ENCODE data around the gene NOTCH4. TPM values are rescaled to one million over a fixed set of nuclear protein-coding genes. Genes with fewer than 3 reads are reported as not detected.

Gene NOTCH4
- polyA plus RNA-seq, 2 donors = 6.5 to 17.8 TPM

GRCh38 chr6:32149932-32150870, 73.7 kb downstream of the NOTCH4 start:
- no peak overlapping the region for H3K4me3 ChIP-seq (ENCODE audit: low read depth in 1 of 2, low read length in 2 of 2)
- H3K36me3 ChIP-seq (ENCODE audit: control insufficient read depth in 2 of 2, insufficient read depth in 2 of 2, low read length in 1 of 2) = peaks cover 0 to 1% of the 10 kb centered on the region in 2 donors
- no peaks in the 10 kb centered on the region for H3K9me3 ChIP-seq (ENCODE audit: control insufficient read depth in 2 of 2, insufficient read depth in 1 of 2, low read depth in 1 of 2, low read length in 1 of 2)
- 56 to 63% methylated on average over 44 to 55 of the region's 55 CpGs for WGBS, 2 donors
- H3K4me1 ChIP-seq (ENCODE audit: control insufficient read depth in 2 of 2, insufficient read depth in 2 of 2, low read length in 1 of 2) = peaks cover 3 to 4% of the 10 kb centered on the region in 2 donors
- no peaks in the 10 kb centered on the region for H3K27me3 ChIP-seq (ENCODE audit: control insufficient read depth in 1 of 2, insufficient read depth in 2 of 2, low read length in 2 of 2)
- no peak overlapping the region for H3K27ac ChIP-seq (ENCODE audit: low read depth in 2 of 2, low read length in 1 of 2)

- peak overlapping the region; percentile 38 to 60 for H3K4me3 ChIP-seq (ENCODE audit: low read depth in 1 of 2, low read length in 2 of 2)
Observed at GRCh38 chr6:32149092-32149755, 74.6 kb downstream of the NOTCH4 start.

GRCh38 chr6:32148289-32149091, 75.4 kb downstream of the NOTCH4 start:
- Histone ChIP-seq H3K4me3 (ENCODE audit: low read depth in 1 of 2, low read length in 2 of 2) (peak overlapping the region; percentile 38 to 60), H3K27me3 (ENCODE audit: control insufficient read depth in 1 of 2, insufficient read depth in 2 of 2, low read length in 2 of 2) (no peaks in the 10 kb centered on the region), H3K4me1 (ENCODE audit: control insufficient read depth in 2 of 2, insufficient read depth in 2 of 2, low read length in 1 of 2) (peaks cover 0 to 3% of the 10 kb centered on the region in 2 donors), H3K9me3 (ENCODE audit: control insufficient read depth in 2 of 2, insufficient read depth in 1 of 2, low read depth in 1 of 2, low read length in 1 of 2) (no peaks in the 10 kb centered on the region), H3K36me3 (ENCODE audit: control insufficient read depth in 2 of 2, insufficient read depth in 2 of 2, low read length in 1 of 2) (no peaks in the 10 kb centered on the region), H3K27ac (ENCODE audit: low read depth in 2 of 2, low read length in 1 of 2) (peak overlapping the region in 1 of 2 donors; percentile 23)
- WGBS, 2 donors = 22 to 30% methylated on average over 39 of the region's 39 CpGs

More at GRCh38 chr6:32149092-32149755, 74.6 kb downstream of the NOTCH4 start:
- H3K27me3 ChIP-seq (ENCODE audit: control insufficient read depth in 1 of 2, insufficient read depth in 2 of 2, low read length in 2 of 2) = no peaks in the 10 kb centered on the region
- H3K36me3 ChIP-seq (ENCODE audit: control insufficient read depth in 2 of 2, insufficient read depth in 2 of 2, low read length in 1 of 2) = no peaks in the 10 kb centered on the region
- H3K4me1 ChIP-seq (ENCODE audit: control insufficient read depth in 2 of 2, insufficient read depth in 2 of 2, low read length in 1 of 2) = peaks cover 0 to 3% of the 10 kb centered on the region in 2 donors
- H3K27ac ChIP-seq (ENCODE audit: low read depth in 2 of 2, low read length in 1 of 2) = no peak overlapping the region
- no peaks in the 10 kb centered on the region for H3K9me3 ChIP-seq (ENCODE audit: control insufficient read depth in 2 of 2, insufficient read depth in 1 of 2, low read depth in 1 of 2, low read length in 1 of 2)
- WGBS, 2 donors = 50 to 56% methylated on average over 46 to 47 of the region's 47 CpGs

- no peaks in the 10 kb centered on the region for H3K36me3 ChIP-seq (ENCODE audit: control insufficient read depth in 2 of 2, insufficient read depth in 2 of 2, low read length in 1 of 2)
- H3K27ac ChIP-seq (ENCODE audit: low read depth in 2 of 2, low read length in 1 of 2) = no peak overlapping the region
- H3K4me1 ChIP-seq (ENCODE audit: control insufficient read depth in 2 of 2, insufficient read depth in 2 of 2, low read length in 1 of 2) = peaks cover 0 to 3% of the 10 kb centered on the region in 2 donors
- H3K4me3 ChIP-seq (ENCODE audit: low read depth in 1 of 2, low read length in 2 of 2) = no peak overlapping the region
- no peaks in the 10 kb centered on the region for H3K9me3 ChIP-seq (ENCODE audit: control insufficient read depth in 2 of 2, insufficient read depth in 1 of 2, low read depth in 1 of 2, low read length in 1 of 2)
- 94 to 97% methylated on average over 4 of the region's 4 CpGs for WGBS, 2 donors
- H3K27me3 ChIP-seq (ENCODE audit: control insufficient read depth in 1 of 2, insufficient read depth in 2 of 2, low read length in 2 of 2) = no peaks in the 10 kb centered on the region
Observed at GRCh38 chr6:32147401-32148132, 76.3 kb downstream of the NOTCH4 start.

- WGBS, 2 donors = 52 to 59% methylated on average over 4 of the region's 4 CpGs
- no peak overlapping the region for H3K27ac ChIP-seq (ENCODE audit: low read depth in 2 of 2, low read length in 1 of 2)
Observed at GRCh38 chr6:32146687-32147086, 77.2 kb downstream of the NOTCH4 start.

GRCh38 chr6:32146287-32146686, 77.6 kb downstream of the NOTCH4 start:
- no peak overlapping the region for H3K27ac ChIP-seq (ENCODE audit: low read depth in 2 of 2, low read length in 1 of 2)
- no peaks in the 10 kb centered on the region for H3K4me1 ChIP-seq (ENCODE audit: control insufficient read depth in 2 of 2, insufficient read depth in 2 of 2, low read length in 1 of 2)
- no peaks in the 10 kb centered on the region for H3K9me3 ChIP-seq (ENCODE audit: control insufficient read depth in 2 of 2, insufficient read depth in 1 of 2, low read depth in 1 of 2, low read length in 1 of 2)
- no peak overlapping the region for H3K4me3 ChIP-seq (ENCODE audit: low read depth in 1 of 2, low read length in 2 of 2)
- 91 to 92% methylated on average over 1 of the region's 1 CpG for WGBS, 2 donors
- no peaks in the 10 kb centered on the region for H3K36me3 ChIP-seq (ENCODE audit: control insufficient read depth in 2 of 2, insufficient read depth in 2 of 2, low read length in 1 of 2)
- H3K27me3 ChIP-seq (ENCODE audit: control insufficient read depth in 1 of 2, insufficient read depth in 2 of 2, low read length in 2 of 2) = no peaks in the 10 kb centered on the region

More at GRCh38 chr6:32146687-32147086, 77.2 kb downstream of the NOTCH4 start:
- Histone ChIP-seq H3K36me3 (ENCODE audit: control insufficient read depth in 2 of 2, insufficient read depth in 2 of 2, low read length in 1 of 2) (no peaks in the 10 kb centered on the region), H3K27me3 (ENCODE audit: control insufficient read depth in 1 of 2, insufficient read depth in 2 of 2, low read length in 2 of 2) (no peaks in the 10 kb centered on the region), H3K4me1 (ENCODE audit: control insufficient read depth in 2 of 2, insufficient read depth in 2 of 2, low read length in 1 of 2) (no peaks in the 10 kb centered on the region), H3K9me3 (ENCODE audit: control insufficient read depth in 2 of 2, insufficient read depth in 1 of 2, low read depth in 1 of 2, low read length in 1 of 2) (no peaks in the 10 kb centered on the region), H3K4me3 (ENCODE audit: low read depth in 1 of 2, low read length in 2 of 2) (no peak overlapping the region)

Other genes starting within 250 kb of the NOTCH4 start
- 10 to 100 TPM in 1 of 2 donors, 1 to 10 TPM in 1; 6.9 to 13.1 TPM for gene C4A, start 242.0 kb downstream of the NOTCH4 start, polyA plus RNA-seq
- 10 to 100 TPM in 1 of 2 donors, 1 to 10 TPM in 1; 5.3 to 15.0 TPM for gene C4B, start 209.3 kb downstream of the NOTCH4 start, polyA plus RNA-seq
- gene CYP21A2, start 185.7 kb downstream of the NOTCH4 start, polyA plus RNA-seq = under 1 TPM; 0.43 to 0.47 TPM
- 10 to 100 TPM; 14.8 to 15.5 TPM for gene TNXB, start 114.7 kb downstream of the NOTCH4 start, polyA plus RNA-seq
- 10 to 100 TPM; 47.5 to 60.2 TPM for gene ATF6B, start 95.8 kb downstream of the NOTCH4 start, polyA plus RNA-seq
- 10 to 100 TPM in 1 of 2 donors, 1 to 10 TPM in 1; 8.1 to 13.7 TPM for gene FKBPL, start 93.8 kb downstream of the NOTCH4 start, polyA plus RNA-seq
- 1 to 10 TPM; 1.8 to 2.3 TPM for gene PRRT1, start 72.1 kb downstream of the NOTCH4 start, polyA plus RNA-seq
- 10 to 100 TPM; 20.7 to 21.6 TPM for gene PPT2, start 69.9 kb downstream of the NOTCH4 start, polyA plus RNA-seq
- 10 to 100 TPM; 18.5 to 27.7 TPM for gene EGFL8, start 59.5 kb downstream of the NOTCH4 start, polyA plus RNA-seq
- 10 to 100 TPM; 15.3 to 18.3 TPM for gene AGPAT1, start 48.0 kb downstream of the NOTCH4 start, polyA plus RNA-seq
- 10 to 100 TPM; 36.3 to 44.9 TPM for gene RNF5, start 45.7 kb downstream of the NOTCH4 start, polyA plus RNA-seq
- 1 to 10 TPM; 3.5 to 8.3 TPM for gene AGER, start 39.8 kb downstream of the NOTCH4 start, polyA plus RNA-seq
- 10 to 100 TPM; 29.4 to 49.8 TPM for gene PBX2, start 33.9 kb downstream of the NOTCH4 start, polyA plus RNA-seq
- 1 to 10 TPM; 4.0 to 4.6 TPM for gene GPSM3, start 31.4 kb downstream of the NOTCH4 start, polyA plus RNA-seq
- not detected for gene TSBP1, start 147.8 kb upstream of the NOTCH4 start, polyA plus RNA-seq
- gene BTNL2, start 183.1 kb upstream of the NOTCH4 start, polyA plus RNA-seq = not detected
- gene HLA-DRA, start 215.8 kb upstream of the NOTCH4 start, polyA plus RNA-seq = 100 to 1,000 TPM in 1 of 2 donors, 10 to 100 TPM in 1; 25.7 to 132 TPM

Measured in esophagus (tissue), 2 donors.